Measurements from ENCODE around the gene SYCN.

GRCh38 chr19:39251081-39251480 lies 47.0 kb upstream of the SYCN start:
- no peak for TF ChIP-seq POLR2AphosphoS5 (IDR thresholded peaks at IDR 0.05)
- TF ChIP-seq CTCF (IDR thresholded peaks at IDR 0.05), result no peak
- TF ChIP-seq EP300 (IDR thresholded peaks at IDR 0.05), result no peak
